Sigmoid colon (tissue), 4 donors: Measurements from ENCODE around the gene KIRREL3.

Experiments
- POLR2A ChIP-seq, 2 donors: fragments of 450-650 bp; IDR thresholded peaks; one replicate each; pipeline ENCODE4 v1.6.1; 2016; ENCODE audit warnings: antibody characterized with exemption in 2 of 2, mild to moderate bottlenecking in 2 of 2, moderate library complexity in 2 of 2
- POLR2AphosphoS5 ChIP-seq, 4 donors: sonication (generic); formaldehyde crosslinking; IDR thresholded peaks; one replicate each; pipeline ENCODE4 v1.6.1; 2017; ENCODE audit warnings: antibody characterized with exemption in 4 of 4

- TF ChIP-seq POLR2AphosphoS5 (IDR thresholded peaks at IDR 0.05) (no peak), POLR2A (IDR thresholded peaks at IDR 0.05) (no peak)
These were observed 361.9 kb downstream of the KIRREL3 start for GRCh38 chr11:126638648-126639047.
